ENCODE data around the gene FAS. TPM values are rescaled to one million over a fixed set of nuclear protein-coding genes. Genes with fewer than 3 reads are reported as not detected.

FAS gene
- polyA plus RNA-seq (2012; ENCODE audit: insufficient read depth, insufficient read length, low read depth) = 2.9 TPM

DNA sequence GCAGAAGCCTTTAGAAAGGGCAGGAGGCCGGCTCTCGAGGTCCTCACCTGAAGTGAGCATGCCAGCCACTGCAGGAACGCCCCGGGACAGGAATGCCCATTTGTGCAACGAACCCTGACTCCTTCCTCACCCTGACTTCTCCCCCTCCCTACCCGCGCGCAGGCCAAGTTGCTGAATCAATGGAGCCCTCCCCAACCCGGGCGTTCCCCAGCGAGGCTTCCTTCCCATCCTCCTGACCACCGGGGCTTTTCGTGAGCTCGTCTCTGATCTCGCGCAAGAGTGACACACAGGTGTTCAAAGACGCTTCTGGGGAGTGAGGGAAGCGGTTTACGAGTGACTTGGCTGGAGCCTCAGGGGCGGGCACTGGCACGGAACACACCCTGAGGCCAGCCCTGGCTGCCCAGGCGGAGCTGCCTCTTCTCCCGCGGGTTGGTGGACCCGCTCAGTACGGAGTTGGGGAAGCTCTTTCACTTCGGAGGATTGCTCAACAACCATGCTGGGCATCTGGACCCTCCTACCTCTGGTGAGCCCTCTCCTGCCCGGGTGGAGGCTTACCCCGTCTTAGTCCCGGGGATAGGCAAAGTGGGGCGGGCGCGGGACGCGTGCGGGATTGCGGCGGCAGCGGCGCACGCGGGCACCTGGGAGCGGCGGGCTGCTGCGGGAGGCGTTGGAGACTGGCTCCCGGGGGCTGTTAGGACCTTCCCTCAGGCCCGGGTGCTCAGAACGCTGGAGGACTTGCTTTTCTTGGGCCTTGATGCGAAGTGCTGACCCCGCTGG, at the start of gene FAS:
Gene FAS (plus strand): TSS at position 415 of the 777 bp plus-strand sequence. CDS start 79 bp downstream, at position 494.
- peak; percentile 21 for DNase-seq
- no peaks in the 10 kb centered on the region for H3K4me1 ChIP-seq
- no peaks in the 10 kb centered on the region for H3K9me3 ChIP-seq
- peak within 1 kb of the TSS; percentile 78 for H3K4me3 ChIP-seq (ENCODE audit: low read depth, low read length)
- H3K36me3 ChIP-seq = no peaks in the 10 kb centered on the region
- H3K27me3 ChIP-seq = peaks cover 7% of the 10 kb centered on the region
- TF ChIP-seq CTCF (IDR thresholded peaks at IDR 0.05; ENCODE audit: low read depth, low read length) = no peak

GRCh38 chr10:88941026-88941425, 49.6 kb upstream of the FAS start:
- TF ChIP-seq CTCF (IDR thresholded peaks at IDR 0.05; ENCODE audit: low read depth, low read length) = no peak

GRCh38 chr10:88943778-88944177, 46.8 kb upstream of the FAS start:
- Histone ChIP-seq H3K4me1 (peaks cover 1% of the 10 kb centered on the region; the same call in 1 of the 2 replicates), H3K4me3 (ENCODE audit: low read depth, low read length) (no peak overlapping the region), H3K27me3 (no peaks in the 10 kb centered on the region), H3K9me3 (no peaks in the 10 kb centered on the region), H3K36me3 (no peaks in the 10 kb centered on the region)
- no peak for DNase-seq
- no peak for TF ChIP-seq CTCF (IDR thresholded peaks at IDR 0.05; ENCODE audit: low read depth, low read length)

More at GRCh38 chr10:88941026-88941425, 49.6 kb upstream of the FAS start:
- Histone ChIP-seq H3K9me3 (no peaks in the 10 kb centered on the region), H3K4me3 (ENCODE audit: low read depth, low read length) (no peak overlapping the region), H3K36me3 (no peaks in the 10 kb centered on the region), H3K27me3 (no peaks in the 10 kb centered on the region), H3K4me1 (peaks cover 3% of the 10 kb centered on the region; the same call in 1 of the 2 replicates)
- DNase-seq = no peak

- no peak overlapping the region for H3K4me3 ChIP-seq (ENCODE audit: low read depth, low read length)
- TF ChIP-seq CTCF (IDR thresholded peaks at IDR 0.05; ENCODE audit: low read depth, low read length) = no peak
- no peaks in the 10 kb centered on the region for H3K9me3 ChIP-seq
Measured at GRCh38 chr10:88944813-88945212, 45.8 kb upstream of the FAS start.

GRCh38 chr10:88946200-88946599, 44.4 kb upstream of the FAS start:
- no peaks in the 10 kb centered on the region for H3K9me3 ChIP-seq
- TF ChIP-seq CTCF (IDR thresholded peaks at IDR 0.05; ENCODE audit: low read depth, low read length) = no peak
- peaks cover 10% of the 10 kb centered on the region; the same call in 1 of the 2 replicates for H3K4me1 ChIP-seq
- no peaks in the 10 kb centered on the region for H3K36me3 ChIP-seq
- DNase-seq = no peak
- H3K27me3 ChIP-seq = no peaks in the 10 kb centered on the region
- H3K4me3 ChIP-seq (ENCODE audit: low read depth, low read length) = no peak overlapping the region

More at GRCh38 chr10:88944813-88945212, 45.8 kb upstream of the FAS start:
- H3K36me3 ChIP-seq = no peaks in the 10 kb centered on the region
- no peak for DNase-seq
- no peaks in the 10 kb centered on the region for H3K4me1 ChIP-seq
- no peaks in the 10 kb centered on the region for H3K27me3 ChIP-seq

DNA sequence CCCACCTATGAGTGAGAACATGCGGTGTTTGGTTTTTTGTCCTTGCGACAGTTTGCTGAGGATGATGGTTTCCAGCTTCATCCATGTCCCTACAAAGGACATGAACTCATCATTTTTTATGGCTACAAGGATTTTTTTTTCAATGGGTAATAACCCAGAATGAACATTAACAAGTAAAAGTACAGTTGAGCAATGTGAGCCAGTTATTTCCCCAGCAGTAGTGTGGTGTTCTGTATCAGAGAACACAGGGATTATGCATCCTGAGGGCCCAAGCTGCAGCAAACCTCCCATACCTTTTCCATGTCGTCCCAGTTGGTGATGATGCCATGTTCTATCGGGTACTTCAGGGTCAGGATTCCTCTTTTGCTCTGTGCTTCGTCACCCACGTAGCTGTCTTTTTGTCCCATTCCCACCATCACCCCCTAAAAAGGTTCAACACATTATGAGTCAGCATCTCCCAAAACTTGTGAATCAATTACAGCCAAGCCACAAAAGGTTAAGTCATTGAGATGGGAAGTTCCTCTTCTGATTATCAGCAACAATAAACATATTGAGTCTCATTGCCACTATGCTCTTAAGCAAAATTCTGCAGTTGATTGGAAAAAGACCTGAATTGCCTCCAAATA, 43.5 kb upstream of the FAS start:
- Histone ChIP-seq H3K9me3 (no peaks in the 10 kb centered on the region), H3K27me3 (no peaks in the 10 kb centered on the region), H3K4me1 (peaks cover 11% of the 10 kb centered on the region), H3K4me3 (ENCODE audit: low read depth, low read length) (no peak overlapping the region), H3K36me3 (no peaks in the 10 kb centered on the region)
- no peak for DNase-seq
- no peak for TF ChIP-seq CTCF (IDR thresholded peaks at IDR 0.05; ENCODE audit: low read depth, low read length)
